Parathyroid adenoma (tissue), 2 donors: ENCODE data around the gene RHBDD2.
"Not testable (repeated sequence)": the region's sequence is repeated elsewhere in the genome, so short reads cannot be mapped to it uniquely, and the experiment has no call there.

Experiments used
- H2AFZ ChIP-seq: fragments of 300-600 bp; sonication (generic); one replicate; pipeline ENCODE4 v1.7.0; 2017; ENCODE audit warnings: antibody characterized with exemption, mild to moderate bottlenecking
- H3K27ac ChIP-seq: fragments of 300-600 bp; sonication (generic); one replicate; pipeline ENCODE4 v1.7.0; 2017
- H3K27me3 ChIP-seq: fragments of 300-600 bp; sonication (generic); one replicate; pipeline ENCODE4 v1.7.0; 2017; ENCODE audit warnings: low read length; ENCODE audit not compliant: control insufficient read depth, insufficient read depth
- H3K36me3 ChIP-seq: fragments of 300-600 bp; sonication (generic); one replicate; pipeline ENCODE4 v1.7.0; 2017; ENCODE audit warnings: low read length; ENCODE audit not compliant: control insufficient read depth, insufficient read depth
- H3K4me1 ChIP-seq: fragments of 300-600 bp; sonication (generic); one replicate; pipeline ENCODE4 v1.7.0; 2017; ENCODE audit warnings: control low read depth
- H3K4me2 ChIP-seq: fragments of 300-600 bp; sonication (generic); one replicate; pipeline ENCODE4 v1.7.0; 2017; ENCODE audit warnings: low read length
- H3K4me3 ChIP-seq: fragments of 300-600 bp; sonication (generic); one replicate; pipeline ENCODE4 v1.7.0; 2017; ENCODE audit warnings: low read depth, low read length
- H3K79me2 ChIP-seq: fragments of 300-600 bp; sonication (generic); one replicate; pipeline ENCODE4 v1.7.0; 2017; ENCODE audit warnings: control low read depth
- H3K9ac ChIP-seq: fragments of 300-600 bp; sonication (generic); one replicate; pipeline ENCODE4 v1.7.0; 2017; ENCODE audit warnings: mild to moderate bottlenecking
- H3K9me3 ChIP-seq: fragments of 300-600 bp; sonication (generic); one replicate; pipeline ENCODE4 v1.7.0; 2017; ENCODE audit warnings: low read length; ENCODE audit not compliant: control insufficient read depth
- TF ChIP-seq, protein P1 (sequence below): fragments of 300-600 bp; sonication (generic); IDR thresholded peaks from one replicate; pipeline ENCODE4 v1.7.0; 2017; ENCODE audit warnings: antibody characterized with exemption, mild to moderate bottlenecking
- donor health status: primary hyperparathyroidism.

RHBDD2 gene

DNA sequence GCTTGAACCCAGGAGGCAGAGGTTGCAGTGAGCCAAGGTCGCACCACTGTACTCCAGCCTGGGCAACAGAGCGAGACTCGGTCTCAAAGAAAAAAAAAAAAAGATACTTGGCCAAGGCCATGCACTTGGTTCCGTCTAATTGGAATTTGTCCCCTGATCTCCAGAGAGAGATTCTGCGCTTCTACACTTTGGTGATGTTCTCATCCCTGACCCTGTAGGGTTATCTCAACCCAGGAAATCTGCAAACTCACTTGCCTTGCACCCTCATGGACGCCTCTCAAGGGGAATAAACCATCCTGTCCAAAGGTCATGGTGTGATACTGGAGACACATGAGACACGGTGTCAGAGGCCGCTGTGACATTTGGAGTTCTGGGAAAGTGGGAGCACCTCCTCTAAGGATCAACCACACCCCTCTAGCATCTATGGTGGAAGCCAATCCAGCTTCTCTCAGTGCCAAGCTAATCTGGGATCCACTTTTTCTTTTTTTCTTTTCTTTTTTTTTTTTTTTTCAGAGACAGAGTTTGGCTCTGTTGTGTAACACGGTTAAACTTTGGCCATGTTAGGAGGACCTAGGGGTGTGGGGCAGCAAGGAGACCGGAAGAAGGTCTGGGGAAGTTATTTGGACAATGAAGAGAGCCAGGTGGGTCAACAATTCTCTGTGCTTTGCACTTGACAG, 28.3 kb downstream of the RHBDD2 start:
- peak overlapping the region; percentile 40 for H2AFZ ChIP-seq
- no peak overlapping the region for H3K4me3 ChIP-seq
- TF ChIP-seq, protein P1, sequence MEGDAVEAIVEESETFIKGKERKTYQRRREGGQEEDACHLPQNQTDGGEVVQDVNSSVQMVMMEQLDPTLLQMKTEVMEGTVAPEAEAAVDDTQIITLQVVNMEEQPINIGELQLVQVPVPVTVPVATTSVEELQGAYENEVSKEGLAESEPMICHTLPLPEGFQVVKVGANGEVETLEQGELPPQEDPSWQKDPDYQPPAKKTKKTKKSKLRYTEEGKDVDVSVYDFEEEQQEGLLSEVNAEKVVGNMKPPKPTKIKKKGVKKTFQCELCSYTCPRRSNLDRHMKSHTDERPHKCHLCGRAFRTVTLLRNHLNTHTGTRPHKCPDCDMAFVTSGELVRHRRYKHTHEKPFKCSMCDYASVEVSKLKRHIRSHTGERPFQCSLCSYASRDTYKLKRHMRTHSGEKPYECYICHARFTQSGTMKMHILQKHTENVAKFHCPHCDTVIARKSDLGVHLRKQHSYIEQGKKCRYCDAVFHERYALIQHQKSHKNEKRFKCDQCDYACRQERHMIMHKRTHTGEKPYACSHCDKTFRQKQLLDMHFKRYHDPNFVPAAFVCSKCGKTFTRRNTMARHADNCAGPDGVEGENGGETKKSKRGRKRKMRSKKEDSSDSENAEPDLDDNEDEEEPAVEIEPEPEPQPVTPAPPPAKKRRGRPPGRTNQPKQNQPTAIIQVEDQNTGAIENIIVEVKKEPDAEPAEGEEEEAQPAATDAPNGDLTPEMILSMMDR, result no peak
- H3K27ac ChIP-seq, result peak overlapping the region; percentile 99
- H3K4me1 ChIP-seq, result peaks cover 11% of the 10 kb centered on the region
- H3K9me3 ChIP-seq, result no peaks in the 10 kb centered on the region
- H3K36me3 ChIP-seq, result no peaks in the 10 kb centered on the region
- H3K4me2 ChIP-seq, result no peak overlapping the region
- H3K79me2 ChIP-seq, result no peaks in the 10 kb centered on the region
- H3K27me3 ChIP-seq, result no peaks in the 10 kb centered on the region
- H3K9ac ChIP-seq, result no peak overlapping the region

DNA sequence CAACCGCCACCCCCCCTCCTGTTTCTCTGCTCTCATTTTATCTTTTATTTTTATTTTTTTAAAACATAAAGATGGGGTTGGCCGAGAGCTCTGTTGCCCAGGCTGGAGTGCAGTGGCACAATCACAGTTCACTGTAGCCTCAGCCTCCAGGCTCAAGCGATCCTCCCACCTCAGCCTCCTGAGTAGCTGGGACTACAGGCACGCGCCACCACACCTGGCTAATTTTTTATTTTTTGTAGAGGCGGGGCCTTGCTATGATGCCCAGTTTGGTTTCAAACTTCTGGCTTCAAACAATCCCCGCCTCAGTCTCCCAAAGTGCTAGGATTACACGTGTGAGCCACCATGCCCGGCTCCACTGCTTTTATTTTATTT, 28.8 kb downstream of the RHBDD2 start:
- Histone ChIP-seq H3K27ac (peak overlapping the region; percentile 99), H2AFZ (peak overlapping the region; percentile 40), H3K4me1 (peaks cover 11% of the 10 kb centered on the region)
- H3K36me3 ChIP-seq, H3K27me3 ChIP-seq, H3K4me3 ChIP-seq, H3K9ac ChIP-seq, H3K9me3 ChIP-seq, H3K4me2 ChIP-seq, H3K79me2 ChIP-seq: not testable (repeated sequence)

DNA sequence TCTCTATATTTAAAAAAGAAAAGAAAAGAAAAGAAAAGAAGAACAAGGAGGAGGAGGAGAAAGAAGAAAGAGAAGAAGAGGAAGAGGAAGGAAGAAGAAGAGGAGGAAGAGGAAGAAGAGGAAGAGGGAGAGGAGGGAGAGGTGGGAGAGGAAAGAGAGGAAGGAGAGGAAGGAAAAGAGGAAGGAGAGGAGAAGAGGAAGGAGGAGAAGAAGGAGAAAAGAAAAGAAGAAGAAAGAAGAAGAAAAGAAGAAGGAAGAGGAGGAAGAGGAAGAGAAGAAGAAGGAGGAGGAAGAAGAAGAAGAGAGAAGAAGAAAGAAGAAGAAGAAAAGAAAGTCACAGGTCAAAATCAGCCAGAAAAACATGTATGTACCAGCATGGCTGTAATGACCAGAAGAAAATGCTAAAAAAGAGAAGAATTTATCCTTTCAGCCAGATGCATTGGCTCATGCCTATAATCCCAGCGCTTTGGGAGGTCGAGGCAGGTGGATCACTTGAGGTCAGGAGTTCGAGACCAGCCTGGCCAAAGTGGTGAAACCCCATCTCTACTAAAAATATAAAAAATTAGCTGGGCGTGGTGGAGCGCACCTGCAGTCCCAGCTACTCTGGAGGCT, 30.8 kb downstream of the RHBDD2 start:
- Histone ChIP-seq H3K9ac (no peak overlapping the region), H3K27ac (no peak overlapping the region), H3K79me2 (no peaks in the 10 kb centered on the region), H3K4me1 (peaks cover 16% of the 10 kb centered on the region), H3K9me3 (no peaks in the 10 kb centered on the region), H3K27me3 (no peaks in the 10 kb centered on the region), H3K4me3 (no peak overlapping the region), H3K4me2 (no peak overlapping the region), H2AFZ (no peak overlapping the region), H3K36me3 (no peaks in the 10 kb centered on the region)
- TF ChIP-seq, protein P1, result no peak

DNA sequence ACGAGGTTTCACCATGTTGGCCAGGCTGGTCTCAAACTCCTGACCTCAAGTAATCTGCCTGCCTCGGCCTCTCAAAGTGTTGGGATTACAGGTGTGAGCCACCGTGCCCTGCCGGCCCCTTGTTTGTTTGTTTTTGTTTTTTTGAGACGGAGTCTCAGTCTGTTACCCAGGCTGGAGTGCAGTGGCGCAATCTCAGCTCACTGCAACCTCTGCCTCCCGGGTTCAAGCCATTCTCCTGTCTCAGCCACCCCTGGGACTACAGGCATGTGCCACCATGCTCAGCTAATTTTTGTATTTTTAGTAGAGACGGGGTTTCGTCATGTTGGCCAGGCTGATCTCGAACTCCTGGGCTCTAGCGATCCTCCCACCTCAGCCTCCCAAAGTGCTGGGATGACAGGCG, 32.4 kb downstream of the RHBDD2 start:
- H3K4me3 ChIP-seq, H3K27ac ChIP-seq, H3K36me3 ChIP-seq, H3K9me3 ChIP-seq, H3K4me1 ChIP-seq, H2AFZ ChIP-seq, H3K4me2 ChIP-seq, H3K9ac ChIP-seq, H3K27me3 ChIP-seq: not testable (repeated sequence)
- peaks cover 12% of the 10 kb centered on the region for H3K79me2 ChIP-seq

DNA sequence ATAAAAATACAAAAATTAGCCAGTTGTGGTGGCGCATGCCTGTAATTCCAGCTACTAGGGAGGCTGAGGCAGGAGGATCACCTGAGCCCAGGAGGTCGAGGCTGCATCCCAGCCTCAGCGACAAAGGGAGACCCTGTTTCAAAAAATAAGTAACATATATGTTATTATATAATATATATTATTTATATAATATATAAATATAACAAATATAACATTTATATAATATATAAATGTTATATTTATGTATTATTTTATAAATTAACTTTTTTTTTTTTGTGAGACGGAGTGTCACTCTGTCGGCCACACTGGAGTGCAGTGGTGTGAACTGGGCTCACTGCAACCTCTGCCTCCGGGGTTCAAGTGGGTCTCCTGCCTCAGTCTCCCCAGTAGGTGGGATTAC, 34.6 kb downstream of the RHBDD2 start:
- Histone ChIP-seq H3K79me2 (peaks cover 29% of the 10 kb centered on the region), H3K36me3 (no peaks in the 10 kb centered on the region), H3K9ac (no peak overlapping the region), H3K9me3 (no peaks in the 10 kb centered on the region), H3K27ac (no peak overlapping the region), H2AFZ (no peak overlapping the region), H3K4me1 (peaks cover 11% of the 10 kb centered on the region), H3K4me3 (no peak overlapping the region), H3K4me2 (no peak overlapping the region), H3K27me3 (no peaks in the 10 kb centered on the region)
- TF ChIP-seq, protein P1, result no peak
